Measurements from ENCODE around the gene SPEM1.
A peak's percentile ranks its signal among the peaks of the same experiment; 100 is the strongest.

Gene SPEM1

GRCh38 chr17:7403043-7403726, 16.9 kb upstream of the SPEM1 start:
- no peaks in the 10 kb centered on the region for H3K79me2 ChIP-seq (ENCODE audit: low read length)
- no peak for TF ChIP-seq EZH2phosphoT487 (IDR thresholded peaks at IDR 0.05; ENCODE audit: low read depth)
- TF ChIP-seq, protein P1, sequence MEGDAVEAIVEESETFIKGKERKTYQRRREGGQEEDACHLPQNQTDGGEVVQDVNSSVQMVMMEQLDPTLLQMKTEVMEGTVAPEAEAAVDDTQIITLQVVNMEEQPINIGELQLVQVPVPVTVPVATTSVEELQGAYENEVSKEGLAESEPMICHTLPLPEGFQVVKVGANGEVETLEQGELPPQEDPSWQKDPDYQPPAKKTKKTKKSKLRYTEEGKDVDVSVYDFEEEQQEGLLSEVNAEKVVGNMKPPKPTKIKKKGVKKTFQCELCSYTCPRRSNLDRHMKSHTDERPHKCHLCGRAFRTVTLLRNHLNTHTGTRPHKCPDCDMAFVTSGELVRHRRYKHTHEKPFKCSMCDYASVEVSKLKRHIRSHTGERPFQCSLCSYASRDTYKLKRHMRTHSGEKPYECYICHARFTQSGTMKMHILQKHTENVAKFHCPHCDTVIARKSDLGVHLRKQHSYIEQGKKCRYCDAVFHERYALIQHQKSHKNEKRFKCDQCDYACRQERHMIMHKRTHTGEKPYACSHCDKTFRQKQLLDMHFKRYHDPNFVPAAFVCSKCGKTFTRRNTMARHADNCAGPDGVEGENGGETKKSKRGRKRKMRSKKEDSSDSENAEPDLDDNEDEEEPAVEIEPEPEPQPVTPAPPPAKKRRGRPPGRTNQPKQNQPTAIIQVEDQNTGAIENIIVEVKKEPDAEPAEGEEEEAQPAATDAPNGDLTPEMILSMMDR (IDR thresholded peaks at IDR 0.05; ENCODE audit: low read depth, low read length), result no peak
- H3K4me1 ChIP-seq (ENCODE audit: low read length), result peaks cover 10% of the 10 kb centered on the region
- H3K9ac ChIP-seq (ENCODE audit: low read length), result peak overlapping the region; percentile 60
- H3K9me3 ChIP-seq (ENCODE audit: insufficient read depth, low read length), result no peaks in the 10 kb centered on the region
- no peak overlapping the region for H2AFZ ChIP-seq (ENCODE audit: low read depth, low read length)
- H3K4me2 ChIP-seq (ENCODE audit: low read length), result peak overlapping the region; percentile 73
- no peak overlapping the region for H3K27ac ChIP-seq (ENCODE audit: low read length)
- H3K4me3 ChIP-seq (ENCODE audit: low read length), result peak overlapping the region; percentile 83
- H3K36me3 ChIP-seq (replicated peaks; ENCODE audit: low read depth, low read length), result no peaks in the 10 kb centered on the region
- no peaks in the 10 kb centered on the region for H4K20me1 ChIP-seq (ENCODE audit: insufficient read depth, low read length)
- H3K27me3 ChIP-seq (ENCODE audit: low read depth, low read length), result peaks cover 5% of the 10 kb centered on the region; the same call in 1 of the 2 replicates

- H3K4me3 ChIP-seq (ENCODE audit: low read length), result peak overlapping the region; percentile 83
- no peaks in the 10 kb centered on the region for H4K20me1 ChIP-seq (ENCODE audit: insufficient read depth, low read length)
- peaks cover 10% of the 10 kb centered on the region for H3K4me1 ChIP-seq (ENCODE audit: low read length)
- TF ChIP-seq EZH2phosphoT487 (IDR thresholded peaks at IDR 0.05; ENCODE audit: low read depth), result no peak
- TF ChIP-seq, protein P1 (IDR thresholded peaks at IDR 0.05; ENCODE audit: low read depth, low read length), result no peak
- no peaks in the 10 kb centered on the region for H3K79me2 ChIP-seq (ENCODE audit: low read length)
- H3K27ac ChIP-seq (ENCODE audit: low read length), result no peak overlapping the region
- no peaks in the 10 kb centered on the region for H3K9me3 ChIP-seq (ENCODE audit: insufficient read depth, low read length)
- peak overlapping the region; percentile 60 for H3K9ac ChIP-seq (ENCODE audit: low read length)
- H3K36me3 ChIP-seq (replicated peaks; ENCODE audit: low read depth, low read length), result no peaks in the 10 kb centered on the region
- H2AFZ ChIP-seq (ENCODE audit: low read depth, low read length), result no peak overlapping the region
- H3K27me3 ChIP-seq (ENCODE audit: low read depth, low read length), result peaks cover 5% of the 10 kb centered on the region; the same call in 1 of the 2 replicates
- peak overlapping the region; percentile 73 for H3K4me2 ChIP-seq (ENCODE audit: low read length)
Measured at GRCh38 chr17:7403727-7403976, 16.5 kb upstream of the SPEM1 start.

- Histone ChIP-seq H3K79me2 (ENCODE audit: low read length) (no peaks in the 10 kb centered on the region), H2AFZ (ENCODE audit: low read depth, low read length) (peak within 1 kb of the TSS; percentile 69; the same call in 1 of the 2 replicates)
Measured at GRCh38 chr17:7403977-7404736, 16.0 kb upstream of the SPEM1 start, which contains the start of gene TMEM256. Gene TMEM256, minus strand, starts transcription at chr17:7404097. Its CDS starts 13 bp downstream, at chr17:7404084.

More at GRCh38 chr17:7403977-7404736, 16.0 kb upstream of the SPEM1 start, which contains the start of gene TMEM256:
- Histone ChIP-seq H3K4me1 (ENCODE audit: low read length) (peaks cover 10% of the 10 kb centered on the region), H4K20me1 (ENCODE audit: insufficient read depth, low read length) (no peaks in the 10 kb centered on the region), H3K9ac (ENCODE audit: low read length) (peak within 1 kb of the TSS; percentile 68), H3K4me2 (ENCODE audit: low read length) (peak within 1 kb of the TSS; percentile 85), H3K27ac (ENCODE audit: low read length) (peak within 1 kb of the TSS; percentile 63), H3K27me3 (ENCODE audit: low read depth, low read length) (peaks cover 5% of the 10 kb centered on the region; the same call in 1 of the 2 replicates), H3K36me3 (replicated peaks; ENCODE audit: low read depth, low read length) (no peaks in the 10 kb centered on the region), H3K4me3 (ENCODE audit: low read length) (peak within 1 kb of the TSS; percentile 83), H3K9me3 (ENCODE audit: insufficient read depth, low read length) (no peaks in the 10 kb centered on the region)
- TF ChIP-seq, protein P1 (IDR thresholded peaks at IDR 0.05; ENCODE audit: low read depth, low read length), result no peak
- TF ChIP-seq EZH2phosphoT487 (IDR thresholded peaks at IDR 0.05; ENCODE audit: low read depth), result no peak
